ENCODE data around the gene ACKR4. TPM values are rescaled to one million over a fixed set of nuclear protein-coding genes. Genes with fewer than 3 reads are reported as not detected.
"Not testable (repeated sequence)": the region's sequence is repeated elsewhere in the genome, so short reads cannot be mapped to it uniquely, and the experiment has no call there.

Gene ACKR4
- total and polyA plus RNA-seq, 2 experiments from 2014 or later = 14.8 to 25.0 TPM

DNA sequence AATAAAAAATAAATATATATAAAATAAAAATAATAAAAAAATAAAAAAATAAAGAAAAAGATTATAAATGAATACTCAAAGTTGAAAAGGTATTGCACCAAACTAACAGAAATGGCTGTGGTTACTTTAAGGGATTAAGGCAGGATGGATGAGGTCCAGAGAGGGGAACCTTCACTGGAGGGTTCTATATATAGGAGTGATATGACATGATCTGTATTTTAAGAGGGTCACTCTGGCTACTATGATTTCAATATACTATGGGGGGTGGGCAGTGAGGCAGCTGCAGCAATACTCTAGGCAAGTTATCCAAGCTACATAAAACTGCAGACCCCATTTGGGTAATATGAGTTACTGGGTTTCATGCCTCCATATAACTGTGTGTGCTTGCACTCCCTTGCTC lies 38.0 kb downstream of the ACKR4 start:
- Histone ChIP-seq H3K9ac (no peak overlapping the region), H3K27ac (no peak overlapping the region), H4K20me1 (ENCODE audit: insufficient read depth) (no peaks in the 10 kb centered on the region), H3F3A (ENCODE audit: insufficient read depth) (peaks cover 12% of the 10 kb centered on the region), H3K4me3 (no peak overlapping the region), H3K9me3 (ENCODE audit: low read depth) (no peaks in the 10 kb centered on the region), H3K36me3 (ENCODE audit: low read depth) (peaks cover 8% of the 10 kb centered on the region; the same call in 1 of the 2 replicates), H3K79me2 (ENCODE audit: insufficient read depth) (no peaks in the 10 kb centered on the region), H3K4me1 (ENCODE audit: insufficient read depth) (peaks cover 33% of the 10 kb centered on the region), H3K9me2 (ENCODE audit: insufficient read depth) (no peaks in the 10 kb centered on the region), H3K4me2 (ENCODE audit: unreplicated experiment) (no peak overlapping the region), H2AFZ (no peak overlapping the region), H3K27me3 (replicated peaks; ENCODE audit: insufficient read depth) (no peaks in the 10 kb centered on the region)
- DNase-seq = no peak
- in situ Hi-C loops (cut with MboI) = no loop called here
- TF ChIP-seq EZH2phosphoT487 (IDR thresholded peaks at IDR 0.05; ENCODE audit: insufficient read depth, low read depth) = no peak

DNA sequence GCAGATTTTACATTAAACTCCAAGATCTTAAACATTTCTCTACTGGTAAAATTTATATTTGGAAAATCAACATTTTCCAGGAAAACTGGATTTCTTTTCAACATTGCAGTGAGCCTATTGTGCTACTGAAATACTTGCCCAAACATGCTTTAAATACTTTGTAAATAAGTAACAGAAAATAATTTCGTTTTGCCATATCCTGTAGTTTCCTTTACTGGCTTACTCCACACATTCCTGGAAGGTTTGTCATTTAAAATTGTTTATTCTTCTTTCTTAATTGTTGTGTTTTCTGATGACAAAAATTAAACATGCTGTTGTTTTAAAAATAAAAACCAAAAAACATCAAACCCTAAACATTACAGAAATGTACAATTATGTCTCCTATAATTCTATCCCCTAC lies 40.5 kb downstream of the ACKR4 start:
- H3K79me2 ChIP-seq (ENCODE audit: insufficient read depth) = no peaks in the 10 kb centered on the region
- peak overlapping the region; percentile 41 for H3K27ac ChIP-seq
- in situ Hi-C loops (cut with MboI) = no loop called here
- peak overlapping the region; percentile 21; the same call in 1 of the 2 replicates for H3K4me3 ChIP-seq
- peak overlapping the region; percentile 25 for H3K9ac ChIP-seq
- peaks cover 8% of the 10 kb centered on the region; the same call in 1 of the 2 replicates for H3K36me3 ChIP-seq (ENCODE audit: low read depth)
- DNase-seq = peak; percentile 71
- TF ChIP-seq EZH2 (IDR thresholded peaks at IDR 0.05; ENCODE audit: insufficient read depth, poor library complexity, severe bottlenecking) (no peak), EZH2phosphoT487 (IDR thresholded peaks at IDR 0.05; ENCODE audit: insufficient read depth, low read depth) (no peak)
- peak overlapping the region; percentile 55 for H3K4me2 ChIP-seq (ENCODE audit: unreplicated experiment)
- H3K4me1 ChIP-seq (ENCODE audit: insufficient read depth) = peaks cover 31% of the 10 kb centered on the region
- peak overlapping the region; percentile 15; the same call in 1 of the 2 replicates for H2AFZ ChIP-seq
- H4K20me1 ChIP-seq (ENCODE audit: insufficient read depth) = no peaks in the 10 kb centered on the region
- 0% methylated on average over 1 of the region's 1 CpG for WGBS, 2 experiments (ENCODE audit: low coverage in 1 of 2, low lambda C conversion rate in 2 of 2, missing lambda C conversion rate in 2 of 2)
- H3K9me3 ChIP-seq (ENCODE audit: low read depth) = no peaks in the 10 kb centered on the region
- no peaks in the 10 kb centered on the region for H3K9me2 ChIP-seq (ENCODE audit: insufficient read depth)
- H3F3A ChIP-seq (ENCODE audit: insufficient read depth) = peaks cover 5% of the 10 kb centered on the region
- H3K27me3 ChIP-seq (replicated peaks; ENCODE audit: insufficient read depth) = no peaks in the 10 kb centered on the region

DNA sequence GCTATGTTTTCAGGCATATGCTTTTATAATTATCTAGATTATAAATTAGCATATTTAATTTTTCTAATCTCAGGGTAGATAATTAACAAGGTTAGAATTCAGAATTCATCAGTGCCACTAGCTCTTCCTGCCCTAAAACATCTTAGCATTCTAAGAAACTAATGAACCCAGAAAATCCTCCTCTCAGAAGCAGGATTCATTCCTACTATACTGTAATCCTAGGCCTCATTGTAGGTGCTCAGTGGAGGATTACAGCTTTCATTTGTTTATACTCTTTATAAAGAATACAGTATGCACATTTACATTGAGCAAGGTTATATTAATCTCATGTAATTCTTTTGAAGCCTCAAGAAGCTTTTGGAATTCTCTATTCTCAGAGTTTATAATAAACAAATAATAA lies 41.6 kb downstream of the ACKR4 start:
- Histone ChIP-seq H3K4me1 (ENCODE audit: insufficient read depth) (peaks cover 31% of the 10 kb centered on the region), H3K9me3 (ENCODE audit: low read depth) (no peaks in the 10 kb centered on the region), H2AFZ (0 out of 2 replicates have a peak overlapping the region, but pooled peaks have one; percentile 1), H3K27me3 (replicated peaks; ENCODE audit: insufficient read depth) (no peaks in the 10 kb centered on the region), H3K4me3 (no peak overlapping the region), H3F3A (ENCODE audit: insufficient read depth) (peaks cover 5% of the 10 kb centered on the region), H3K27ac (no peak overlapping the region), H3K9me2 (ENCODE audit: insufficient read depth) (no peaks in the 10 kb centered on the region), H3K36me3 (ENCODE audit: low read depth) (peaks cover 8% of the 10 kb centered on the region; the same call in 1 of the 2 replicates), H3K4me2 (ENCODE audit: unreplicated experiment) (no peak overlapping the region), H3K79me2 (ENCODE audit: insufficient read depth) (no peaks in the 10 kb centered on the region), H4K20me1 (ENCODE audit: insufficient read depth) (no peaks in the 10 kb centered on the region), H3K9ac (peak overlapping the region; percentile 12; the same call in 1 of the 2 replicates)
- TF ChIP-seq EZH2 (IDR thresholded peaks at IDR 0.05; ENCODE audit: insufficient read depth, poor library complexity, severe bottlenecking) = no peak
- in situ Hi-C loops (cut with MboI) = no loop called here
- DNase-seq = no peak

DNA sequence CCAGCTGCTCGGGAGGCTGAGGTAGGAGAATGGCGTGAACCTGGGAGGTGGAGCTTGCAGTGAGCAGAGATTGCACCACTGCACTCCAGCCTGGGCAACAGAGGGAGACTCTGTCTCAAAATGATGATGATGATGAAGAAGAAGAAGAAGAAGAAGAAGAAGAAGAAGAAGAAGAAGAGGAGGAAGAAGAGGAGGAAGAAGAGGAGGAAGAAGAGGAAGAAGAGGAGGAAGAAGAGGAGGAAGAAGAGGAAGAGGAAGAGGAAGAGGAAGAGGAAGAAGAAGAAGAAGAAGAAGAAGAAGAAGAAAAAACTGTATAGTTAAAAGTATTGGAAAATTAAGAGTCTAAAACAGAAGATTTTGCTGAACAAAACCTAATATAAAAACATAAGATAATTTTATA lies 44.4 kb downstream of the ACKR4 start:
- H3K4me3 ChIP-seq; H4K20me1 ChIP-seq (ENCODE audit: insufficient read depth); H3K79me2 ChIP-seq (ENCODE audit: insufficient read depth); in situ Hi-C loops (cut with MboI); H3K9ac ChIP-seq; H3K27ac ChIP-seq; H3K36me3 ChIP-seq (ENCODE audit: low read depth); DNase-seq; H3K9me3 ChIP-seq (ENCODE audit: low read depth); H3K27me3 ChIP-seq (replicated peaks; ENCODE audit: insufficient read depth); H3K4me2 ChIP-seq (ENCODE audit: unreplicated experiment); H3F3A ChIP-seq (ENCODE audit: insufficient read depth); H2AFZ ChIP-seq; H3K9me2 ChIP-seq (ENCODE audit: insufficient read depth): not testable (repeated sequence)
- peaks cover 31% of the 10 kb centered on the region for H3K4me1 ChIP-seq (ENCODE audit: insufficient read depth)
- 100% methylated on average over 1 to 2 of the region's 2 CpGs for WGBS, 2 experiments (ENCODE audit: low coverage in 1 of 2, low lambda C conversion rate in 2 of 2, missing lambda C conversion rate in 2 of 2)

DNA sequence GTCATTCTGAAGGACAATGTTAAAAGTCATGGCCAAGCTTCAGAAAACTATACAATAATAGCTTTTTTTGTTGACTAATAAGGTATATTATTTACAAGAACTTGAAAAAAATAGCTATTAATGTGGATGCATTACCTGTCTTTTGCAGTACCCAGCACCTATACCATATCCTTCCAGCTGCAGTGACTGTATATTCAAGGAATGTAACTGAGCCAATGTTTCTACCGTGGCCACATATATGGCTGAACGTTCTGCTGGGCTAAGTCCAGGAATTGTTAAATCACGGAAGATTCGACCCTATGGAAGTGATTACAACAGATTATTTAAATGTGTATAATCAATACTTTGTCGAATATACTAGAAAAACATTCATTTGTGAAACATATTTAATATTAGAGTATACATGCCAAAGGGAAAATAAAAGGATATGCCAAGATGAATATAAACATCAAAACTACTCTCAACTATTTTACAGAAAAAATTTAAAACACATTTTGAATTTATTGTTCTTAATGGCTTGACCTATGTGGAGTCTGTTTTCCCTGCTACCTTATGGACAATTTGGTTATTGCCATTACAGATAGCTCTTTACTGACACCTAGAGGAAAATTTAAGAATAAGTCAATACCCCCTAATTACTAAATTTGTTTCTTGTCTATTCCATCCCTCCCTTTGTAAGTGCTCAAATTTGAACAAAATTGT lies 44.9 kb downstream of the ACKR4 start:
- H3K9me2 ChIP-seq (ENCODE audit: insufficient read depth) = no peaks in the 10 kb centered on the region
- TF ChIP-seq EZH2phosphoT487 (IDR thresholded peaks at IDR 0.05; ENCODE audit: insufficient read depth, low read depth) = no peak
- no peak for TF ChIP-seq EZH2 (IDR thresholded peaks at IDR 0.05; ENCODE audit: insufficient read depth, poor library complexity, severe bottlenecking)
- H3K4me3 ChIP-seq = no peak overlapping the region
- H3K27me3 ChIP-seq (replicated peaks; ENCODE audit: insufficient read depth) = no peaks in the 10 kb centered on the region
- H3K9ac ChIP-seq = no peak overlapping the region
- no peak overlapping the region for H3K4me2 ChIP-seq (ENCODE audit: unreplicated experiment)
- H3K79me2 ChIP-seq (ENCODE audit: insufficient read depth) = peaks cover 9% of the 10 kb centered on the region; the same call in 1 of the 2 replicates
- H3F3A ChIP-seq (ENCODE audit: insufficient read depth) = peaks cover 5% of the 10 kb centered on the region
- no peaks in the 10 kb centered on the region for H3K9me3 ChIP-seq (ENCODE audit: low read depth)
- H2AFZ ChIP-seq = no peak overlapping the region
- H3K36me3 ChIP-seq (ENCODE audit: low read depth) = peaks cover 8% of the 10 kb centered on the region; the same call in 1 of the 2 replicates
- no peak overlapping the region for H3K27ac ChIP-seq
- in situ Hi-C loops (cut with MboI) = no loop called here
- no peaks in the 10 kb centered on the region for H4K20me1 ChIP-seq (ENCODE audit: insufficient read depth)
- DNase-seq = peak; percentile 76
- 45 to 49% methylated on average over 5 of the region's 5 CpGs for WGBS, 2 experiments (ENCODE audit: low coverage in 1 of 2, low lambda C conversion rate in 2 of 2, missing lambda C conversion rate in 2 of 2)
- H3K4me1 ChIP-seq (ENCODE audit: insufficient read depth) = peaks cover 27% of the 10 kb centered on the region
